GM12892 (cell line): ENCODE data around the gene LNX1.

ENCODE experiments used
- POLR2A ChIP-seq: IDR thresholded peaks from 2 replicates; pipeline ENCODE4 v1.6.1; 2011; ENCODE audit warnings: low read depth, low read length, control low read depth
- POLR2AphosphoS5 ChIP-seq: IDR thresholded peaks from 2 replicates; pipeline ENCODE4 v1.6.1; 2011; ENCODE audit warnings: low read depth, low read length, control low read depth

GRCh38 chr4:53536328-53536727, 55.0 kb downstream of the LNX1 start:
- TF ChIP-seq POLR2A (no peak), POLR2AphosphoS5 (no peak)
